Tibial nerve (tissue), 4 donors: ENCODE results near the gene FDPS.

Source experiments
- EP300 ChIP-seq, 2 donors: sonication (generic); formaldehyde crosslinking; IDR thresholded peaks; one replicate each; pipeline ENCODE4 v1.6.1; 2017; ENCODE audit warnings: antibody characterized with exemption in 2 of 2, mild to moderate bottlenecking in 1 of 2
- TF ChIP-seq, protein P1 (sequence below), 5 experiments: fragments of 200-600 bp in 3 of 5; fragments of 450-650 bp in 2 of 5; sonication (generic) in 3 of 5; IDR thresholded peaks; one replicate each; pipeline ENCODE4 v1.5.1; 2016 to 2019; ENCODE audit warnings: antibody characterized with exemption in 5 of 5, mild to moderate bottlenecking in 3 of 5, moderate library complexity in 2 of 5

DNA sequence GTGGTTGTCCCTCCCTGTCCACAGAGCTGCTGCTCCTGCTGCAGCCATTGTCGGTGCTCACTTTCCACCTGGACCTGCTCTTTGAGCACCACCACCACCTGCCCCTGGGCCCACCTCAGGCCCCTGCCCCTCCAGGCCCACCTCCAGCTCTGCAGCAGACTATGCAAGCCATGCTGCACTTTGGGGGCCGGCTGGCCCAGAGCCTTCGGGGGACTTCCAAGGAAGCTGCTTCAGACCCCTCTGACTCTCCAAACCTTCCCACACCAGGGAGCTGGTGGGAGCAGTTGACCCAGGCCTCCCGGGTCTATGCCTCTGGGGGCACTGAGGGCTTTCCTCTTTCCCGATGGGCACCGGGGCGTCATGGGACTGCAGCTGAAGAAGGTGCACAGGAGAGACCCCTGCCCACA is 18.0 kb downstream of the FDPS start:
- TF ChIP-seq, protein P1, sequence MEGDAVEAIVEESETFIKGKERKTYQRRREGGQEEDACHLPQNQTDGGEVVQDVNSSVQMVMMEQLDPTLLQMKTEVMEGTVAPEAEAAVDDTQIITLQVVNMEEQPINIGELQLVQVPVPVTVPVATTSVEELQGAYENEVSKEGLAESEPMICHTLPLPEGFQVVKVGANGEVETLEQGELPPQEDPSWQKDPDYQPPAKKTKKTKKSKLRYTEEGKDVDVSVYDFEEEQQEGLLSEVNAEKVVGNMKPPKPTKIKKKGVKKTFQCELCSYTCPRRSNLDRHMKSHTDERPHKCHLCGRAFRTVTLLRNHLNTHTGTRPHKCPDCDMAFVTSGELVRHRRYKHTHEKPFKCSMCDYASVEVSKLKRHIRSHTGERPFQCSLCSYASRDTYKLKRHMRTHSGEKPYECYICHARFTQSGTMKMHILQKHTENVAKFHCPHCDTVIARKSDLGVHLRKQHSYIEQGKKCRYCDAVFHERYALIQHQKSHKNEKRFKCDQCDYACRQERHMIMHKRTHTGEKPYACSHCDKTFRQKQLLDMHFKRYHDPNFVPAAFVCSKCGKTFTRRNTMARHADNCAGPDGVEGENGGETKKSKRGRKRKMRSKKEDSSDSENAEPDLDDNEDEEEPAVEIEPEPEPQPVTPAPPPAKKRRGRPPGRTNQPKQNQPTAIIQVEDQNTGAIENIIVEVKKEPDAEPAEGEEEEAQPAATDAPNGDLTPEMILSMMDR (IDR thresholded peaks at IDR 0.05): no peak
- TF ChIP-seq EP300 (IDR thresholded peaks at IDR 0.05): no peak
